Measurements from ENCODE around the gene VIPR2.
"Not testable (repeated sequence)": the region's sequence is repeated elsewhere in the genome, so short reads cannot be mapped to it uniquely, and the experiment has no call there.

VIPR2 gene

GRCh38 chr7:159103382-159104187 lies 41.1 kb downstream of the VIPR2 start:
- DNase-seq = no peak

DNA sequence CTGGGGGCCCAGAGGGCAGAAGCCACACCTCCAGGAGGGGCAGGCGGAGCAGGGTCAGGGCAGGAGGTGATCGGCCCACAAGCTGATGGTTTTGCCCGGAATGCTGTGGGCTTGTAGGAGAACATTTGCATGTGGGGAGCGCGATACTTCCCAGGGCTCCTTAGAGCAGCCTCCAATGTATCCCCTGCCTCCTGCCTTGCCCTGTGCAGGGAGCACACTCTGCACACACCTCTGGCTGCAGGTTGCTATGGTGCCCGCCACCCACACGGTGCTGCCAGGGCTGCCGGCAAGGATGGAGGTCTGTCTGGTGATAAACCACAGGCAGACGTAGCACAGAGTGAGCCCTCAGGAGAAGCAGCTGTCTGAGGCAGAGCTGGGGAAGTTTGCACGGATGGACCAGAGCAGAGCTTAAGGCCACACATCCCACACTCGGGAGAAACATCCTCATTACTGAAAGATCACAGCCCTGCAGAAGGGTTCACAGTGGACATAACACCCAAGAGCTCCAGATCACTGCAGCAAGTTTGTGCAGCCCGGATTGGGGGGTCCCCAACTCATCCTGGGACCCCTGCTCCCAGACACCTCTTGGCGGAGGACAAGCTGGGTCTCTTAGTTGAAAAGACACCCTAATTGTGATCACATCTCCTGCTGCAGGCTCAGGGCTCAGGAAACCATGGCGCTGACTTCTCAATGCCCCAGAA lies 41.8 kb downstream of the VIPR2 start:
- DNase-seq = no peak

DNA sequence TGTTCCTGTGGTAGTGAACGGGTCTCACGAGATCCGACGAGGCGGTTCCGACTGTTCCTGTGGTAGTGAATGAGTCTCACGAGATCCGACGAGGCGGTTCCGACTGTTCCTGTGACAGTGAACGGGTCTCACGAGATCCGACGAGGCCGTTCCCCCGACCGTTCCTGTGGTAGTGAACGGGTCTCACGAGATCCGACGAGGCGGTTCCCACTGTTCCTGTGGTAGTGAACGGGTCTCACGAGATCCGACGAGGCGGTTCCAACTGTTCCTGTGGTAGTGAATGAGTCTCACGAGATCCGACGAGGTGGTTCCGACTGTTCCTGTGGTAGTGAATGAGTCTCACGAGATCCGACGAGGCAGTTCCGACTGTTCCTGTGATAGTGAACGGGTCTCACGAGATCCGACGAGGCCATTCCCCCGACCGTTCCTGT lies 43.0 kb downstream of the VIPR2 start:
- DNase-seq = not testable (repeated sequence)

DNA sequence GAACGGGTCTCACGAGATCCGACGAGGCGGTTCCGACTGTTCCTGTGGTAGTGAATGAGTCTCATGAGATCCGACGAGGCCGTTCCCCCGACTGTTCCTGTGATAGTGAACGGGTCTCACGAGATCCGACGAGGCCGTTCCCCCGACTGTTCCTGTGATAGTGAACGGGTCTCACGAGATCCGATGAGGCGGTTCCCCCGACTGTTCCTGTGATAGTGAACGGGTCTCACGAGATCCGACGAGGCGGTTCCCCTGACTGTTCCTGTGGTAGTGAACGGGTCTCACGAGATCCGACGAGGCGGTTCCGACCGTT lies 43.6 kb downstream of the VIPR2 start:
- DNase-seq = not testable (repeated sequence)

DNA sequence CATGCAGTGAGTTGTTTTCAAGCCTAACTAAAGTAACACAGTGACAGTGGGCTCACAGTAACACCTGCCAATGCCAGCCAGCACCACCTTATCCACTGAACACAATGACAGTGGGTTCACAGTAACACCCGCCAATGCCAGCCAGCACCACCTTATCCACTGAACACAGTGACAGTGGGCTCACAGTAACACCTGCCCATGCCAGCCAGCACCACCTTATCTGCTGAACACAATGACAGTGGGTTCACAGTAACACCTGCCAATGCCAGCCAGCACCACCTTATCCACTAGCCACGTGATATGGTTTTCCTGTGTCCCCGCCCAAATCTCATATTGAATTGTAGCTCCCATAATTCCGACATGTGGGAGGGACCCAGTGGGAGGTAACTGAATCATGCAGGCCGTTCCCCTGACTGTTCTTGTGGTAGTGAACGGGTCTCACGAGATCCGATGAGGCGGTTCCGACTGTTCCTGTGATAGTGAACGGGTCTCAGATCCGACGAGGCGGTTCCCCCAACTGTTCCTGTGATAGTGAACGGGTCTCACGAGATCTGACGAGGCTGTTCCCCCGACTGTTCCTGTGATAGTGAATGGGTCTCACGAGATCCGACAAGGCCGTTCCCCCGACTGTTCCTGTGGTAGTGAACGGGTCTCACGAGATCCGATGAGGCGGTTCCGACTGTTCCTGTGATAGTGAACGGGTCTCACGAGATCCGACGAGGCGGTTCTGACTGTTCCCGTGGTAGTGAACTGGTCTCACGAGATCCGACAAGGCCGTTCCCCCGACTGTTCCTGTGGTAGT lies 44.2 kb downstream of the VIPR2 start:
- not testable (repeated sequence) for DNase-seq

GRCh38 chr7:159099711-159100231 lies 44.9 kb downstream of the VIPR2 start:
- no peak for DNase-seq

GRCh38 chr7:159098811-159099655 lies 45.6 kb downstream of the VIPR2 start:
- no peak for DNase-seq

- no peak for DNase-seq
These were observed 46.3 kb downstream of the VIPR2 start for GRCh38 chr7:159098424-159098786.

DNA sequence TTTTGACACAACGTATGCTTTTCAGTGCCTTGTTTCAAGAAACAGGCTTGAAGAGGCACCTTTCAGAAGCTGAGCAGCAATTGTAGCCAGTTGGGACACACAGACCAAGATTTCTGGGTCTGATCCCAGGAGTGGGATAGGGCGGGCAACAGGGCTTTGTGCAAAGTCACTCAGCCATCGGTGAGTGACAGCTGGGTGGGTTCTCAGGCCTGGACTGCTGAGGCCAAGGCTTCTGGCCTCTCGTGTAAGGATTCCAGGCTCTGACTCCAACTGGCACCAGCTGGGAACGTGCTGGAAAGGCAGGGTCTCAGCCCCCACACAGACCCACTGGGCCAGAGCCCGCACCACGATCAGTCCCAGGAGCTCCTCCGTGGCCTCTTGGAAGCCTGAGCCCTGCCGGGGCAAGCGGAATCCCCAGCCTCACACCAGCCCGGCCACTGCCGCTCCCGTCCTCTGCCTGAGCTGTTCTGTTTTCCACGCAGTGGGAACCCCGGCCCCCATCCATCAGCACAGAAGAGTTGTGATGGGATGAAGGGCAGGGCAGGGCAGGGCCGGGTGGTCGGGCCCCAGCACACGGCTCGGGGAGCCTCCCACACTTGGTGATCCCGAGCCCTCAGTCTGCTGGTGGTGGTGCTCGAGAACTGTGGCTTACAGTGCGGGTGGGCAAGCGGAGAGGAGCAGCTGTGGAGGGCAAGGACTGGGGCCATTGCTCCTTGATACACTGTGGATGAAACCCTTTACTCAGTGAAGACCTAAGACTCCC lies 46.8 kb downstream of the VIPR2 start:
- DNase-seq = no peak

GRCh38 chr7:159096736-159097581 lies 47.7 kb downstream of the VIPR2 start:
- no peak for DNase-seq

GRCh38 chr7:159095979-159096411 lies 48.7 kb downstream of the VIPR2 start:
- no peak for DNase-seq

DNA sequence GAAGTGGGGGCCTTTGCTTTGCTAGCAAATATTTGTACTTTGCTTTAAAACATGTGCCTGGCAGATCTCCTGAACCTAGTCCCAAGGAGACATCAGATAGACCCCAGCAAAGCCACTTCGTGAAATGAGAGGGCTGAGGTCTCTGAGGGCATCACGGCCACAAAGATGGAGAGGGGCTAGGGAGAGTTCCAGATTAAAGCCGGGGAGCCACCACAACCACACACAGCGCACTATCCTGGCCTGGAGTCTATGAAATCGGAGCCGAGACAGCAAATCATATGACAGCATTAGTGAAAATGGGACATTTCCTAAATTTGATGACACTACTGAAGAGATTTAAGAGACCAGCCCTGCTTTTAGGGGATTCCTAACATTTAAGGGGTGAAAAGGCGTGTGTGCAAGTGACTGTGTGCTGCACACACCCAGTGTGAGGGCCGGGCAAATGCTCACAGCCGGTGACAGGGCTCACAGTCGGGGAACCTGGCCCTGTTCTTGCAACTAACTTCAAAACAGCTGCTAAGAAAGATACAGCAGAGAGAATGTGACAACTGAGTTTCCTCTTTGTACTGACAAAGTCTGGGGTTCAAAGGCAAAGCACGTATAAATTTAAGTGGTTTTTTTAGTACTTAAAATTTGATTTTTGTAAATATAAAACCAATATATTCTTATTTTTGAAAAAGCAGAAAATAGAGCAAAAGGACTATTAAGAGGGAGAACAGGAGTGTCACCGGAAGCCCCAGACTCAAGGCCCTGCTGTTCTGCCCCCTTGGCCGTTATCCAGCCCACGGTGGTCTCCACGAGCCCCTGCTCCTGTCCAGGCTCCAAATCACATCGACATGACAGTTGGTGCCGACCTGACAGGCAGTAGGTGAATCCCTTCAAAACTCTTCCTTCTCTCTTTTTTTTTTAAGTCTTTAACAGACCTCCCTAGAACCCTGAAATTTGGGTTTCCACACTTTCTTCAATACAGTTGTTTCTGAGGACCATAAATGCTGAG lies 49.5 kb downstream of the VIPR2 start:
- no peak for DNase-seq

GRCh38 chr7:159094023-159094740 lies 50.5 kb downstream of the VIPR2 start:
- DNase-seq = no peak

DNA sequence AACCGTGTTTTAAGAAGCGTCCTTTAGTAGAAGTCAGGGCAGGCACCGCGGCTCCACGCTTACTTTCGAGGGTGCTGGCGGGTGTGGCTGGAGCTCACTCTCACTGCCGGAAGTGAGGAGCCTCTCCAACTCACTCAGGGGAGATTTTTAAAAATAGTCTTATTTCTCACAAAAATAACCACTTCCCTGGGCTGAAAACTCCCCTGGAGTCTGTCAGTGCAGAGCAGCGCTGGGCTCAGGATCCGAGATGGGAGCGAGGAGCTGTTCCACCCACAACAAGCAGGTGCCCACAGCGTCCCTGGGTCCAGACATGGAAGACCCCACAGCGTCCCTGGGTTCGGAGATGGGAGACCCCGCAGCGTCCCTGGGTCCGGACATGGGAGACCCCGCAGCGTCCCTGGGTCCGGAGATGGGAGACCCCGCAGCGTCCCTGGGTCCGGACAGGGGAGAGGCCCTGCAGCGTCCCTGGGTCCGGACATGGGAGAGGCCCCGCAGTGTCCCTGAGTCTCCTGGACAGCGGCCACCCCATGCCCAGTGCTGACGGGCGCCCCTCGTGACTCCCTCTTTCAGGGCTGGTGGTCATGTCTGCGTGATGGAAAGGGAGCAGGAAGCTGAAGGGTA lies 51.2 kb downstream of the VIPR2 start:
- no peak for DNase-seq

DNA sequence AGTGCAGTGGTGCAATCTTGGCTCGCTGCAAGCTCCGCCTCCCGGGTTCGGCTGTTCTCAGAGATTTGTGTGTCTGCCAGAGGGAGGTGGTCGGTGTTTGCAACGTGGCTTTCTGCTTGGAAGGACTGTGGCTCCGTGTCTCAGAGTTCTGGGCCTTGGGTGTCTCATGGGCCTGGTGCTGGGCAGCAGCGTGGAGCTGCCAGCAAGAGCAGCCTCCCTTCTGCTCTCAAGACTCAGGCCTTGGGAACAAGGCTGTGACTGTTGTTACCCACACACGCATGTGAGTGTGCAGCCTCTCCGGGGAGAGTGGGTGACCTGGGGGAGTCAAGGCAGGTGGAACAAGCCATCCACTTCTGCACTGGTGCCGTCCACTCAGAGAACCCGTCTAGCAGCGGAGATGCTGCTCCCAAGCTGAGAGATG lies 52.0 kb downstream of the VIPR2 start:
- DNase-seq = no peak

DNA sequence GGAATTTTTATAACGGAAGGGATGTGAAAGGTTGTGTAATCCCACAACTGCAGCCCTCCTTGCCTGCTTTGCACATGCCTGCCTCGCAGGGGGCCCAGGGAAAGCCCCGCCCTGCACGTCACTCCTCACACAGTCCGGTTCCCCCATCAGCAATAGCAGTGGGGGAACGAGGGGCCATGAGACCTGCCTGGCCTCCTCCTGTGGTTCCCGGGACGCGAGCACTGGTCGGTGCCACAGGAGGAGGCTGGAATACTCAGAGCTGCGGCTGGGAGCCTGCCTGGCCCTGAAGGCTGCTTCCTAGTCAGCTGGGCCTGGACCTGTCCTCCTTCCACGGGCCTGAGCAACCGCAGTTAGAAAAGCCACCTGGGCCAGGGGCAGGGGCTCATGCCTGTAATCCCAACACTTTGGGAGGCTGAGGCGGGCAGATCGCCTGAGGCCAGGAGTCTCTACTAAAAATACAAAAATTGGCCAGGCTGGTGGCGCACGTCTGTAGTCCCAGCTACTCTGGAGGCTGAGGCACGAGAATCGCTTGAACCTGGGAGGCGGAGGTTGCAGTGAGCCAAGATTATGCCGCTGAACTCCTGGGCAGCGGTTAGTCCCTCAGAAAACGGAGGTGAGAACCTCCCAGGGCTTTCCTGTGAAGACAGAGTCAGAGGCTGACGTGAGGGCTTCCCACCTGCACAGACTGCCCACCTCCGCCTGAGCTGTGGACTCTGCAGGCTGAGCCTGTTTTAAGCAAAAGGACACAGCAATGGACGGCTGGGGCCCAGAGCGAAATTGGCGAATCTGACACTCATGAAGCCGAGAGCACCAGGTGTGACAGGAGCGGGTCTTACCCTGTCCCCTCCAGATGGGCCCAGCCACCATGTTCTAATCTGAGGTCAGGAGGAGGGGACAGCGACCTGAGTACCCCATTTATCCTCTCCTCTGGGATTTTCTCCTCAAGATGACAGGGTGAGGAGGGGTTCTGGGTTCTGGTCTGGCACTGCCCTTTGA lies 52.9 kb downstream of the VIPR2 start:
- no peak for DNase-seq

DNA sequence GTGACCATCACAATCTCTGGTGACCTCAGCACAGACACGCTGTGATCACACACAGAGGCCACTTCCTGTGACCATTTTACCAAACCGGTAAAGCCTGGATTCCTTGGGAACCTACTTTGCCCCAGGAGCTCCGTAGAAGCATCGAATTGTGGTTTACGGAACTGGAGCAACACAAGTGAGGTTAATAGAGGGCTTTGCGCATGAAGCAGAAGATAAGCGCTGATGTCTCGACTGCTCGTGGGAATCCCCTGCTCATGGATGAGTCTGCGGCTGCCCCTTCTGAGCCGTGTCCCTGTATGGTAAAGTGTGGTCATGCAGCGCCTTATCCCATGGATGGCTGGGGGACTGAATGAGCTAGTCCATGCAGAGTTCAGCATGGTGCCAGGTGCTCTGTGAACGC lies 53.6 kb downstream of the VIPR2 start:
- no peak for DNase-seq
